Large intestine (tissue), 12 donors: ENCODE data around the gene BMF. TPM values are rescaled to one million over a fixed set of nuclear protein-coding genes. Genes with fewer than 3 reads are reported as not detected.
"Not testable (repeated sequence)": the region's sequence is repeated elsewhere in the genome, so short reads cannot be mapped to it uniquely, and the experiment has no call there.

ENCODE experiments used
- DNase-seq, 2 donors: peaks; one replicate each; pipeline versions ENCODE4 v3.0.0 to v3.0.0-alpha.2; 2013
- H3K27ac ChIP-seq: one replicate; pipeline ENCODE4 v1.5.1; 2013; ENCODE audit warnings: low read length
- H3K27me3 ChIP-seq: 2 replicates; pipeline ENCODE4 v1.6.1; 2013; ENCODE audit warnings: low read length; ENCODE audit not compliant: control insufficient read depth, insufficient read depth
- H3K36me3 ChIP-seq: 2 replicates; pipeline ENCODE4 v1.6.1; 2013; ENCODE audit warnings: low read length; ENCODE audit not compliant: control insufficient read depth, insufficient read depth
- H3K4me1 ChIP-seq: one replicate; pipeline ENCODE4 v1.6.1; 2013; ENCODE audit warnings: low read length; ENCODE audit not compliant: control insufficient read depth, insufficient read depth
- H3K4me3 ChIP-seq: one replicate; pipeline ENCODE4 v1.5.1; 2013; ENCODE audit warnings: low read length
- H3K9me3 ChIP-seq: one replicate; pipeline ENCODE4 v1.6.1; 2013; ENCODE audit warnings: mild to moderate bottlenecking, low read depth, low read length, moderate library complexity; ENCODE audit not compliant: control insufficient read depth
- WGBS: methylation state at CpG from one replicate; pipeline ENCODE4 v1.1.5; 2013; ENCODE audit warnings: low lambda C conversion rate; ENCODE audit not compliant: insufficient coverage; 5-methylcytosine and 5-hydroxymethylcytosine counted together
- long read RNA-seq, 11 donors: transcript quantifications; one replicate each; lab custom pipeline, GENCODE V29; 2026
- polyA plus RNA-seq: library from polyadenylated mRNA; unstranded; fragments of 120-200 nt; gene quantifications from one replicate; pipeline ENCODE4 v1.2.1, GENCODE V29; 2013

The BMF gene
- polyA plus RNA-seq = 9.2 TPM
- long read RNA-seq, donor 1 = 0 reads
- long read RNA-seq, donor 2, full-length matches to known transcripts = 3 of 3 reads
- long read RNA-seq, donor 2, partial matches to known transcripts = 0 of 3 reads
- long read RNA-seq, donor 2, other reads (novel, unspliced or antisense) = 0 of 3 reads
- long read RNA-seq, donor 3 = 0 reads
- long read RNA-seq, donor 4 = 0 reads
- long read RNA-seq, donor 5, full-length matches to known transcripts = 4 of 4 reads
- long read RNA-seq, donor 5, partial matches to known transcripts = 0 of 4 reads
- long read RNA-seq, donor 5, other reads (novel, unspliced or antisense) = 0 of 4 reads
- long read RNA-seq, donor 6 = 0 reads
- long read RNA-seq, donor 7, full-length matches to known transcripts = 1 of 6 reads
- long read RNA-seq, donor 7, partial matches to known transcripts = 5 of 6 reads
- long read RNA-seq, donor 7, other reads (novel, unspliced or antisense) = 0 of 6 reads
- long read RNA-seq, donor 8, full-length matches to known transcripts = 3 of 3 reads
- long read RNA-seq, donor 8, partial matches to known transcripts = 0 of 3 reads
- long read RNA-seq, donor 8, other reads (novel, unspliced or antisense) = 0 of 3 reads
- long read RNA-seq, donor 9, full-length matches to known transcripts = 1 of 1 reads
- long read RNA-seq, donor 9, partial matches to known transcripts = 0 of 1 reads
- long read RNA-seq, donor 9, other reads (novel, unspliced or antisense) = 0 of 1 reads
- long read RNA-seq, donor 10, full-length matches to known transcripts = 3 of 3 reads
- long read RNA-seq, donor 10, partial matches to known transcripts = 0 of 3 reads
- long read RNA-seq, donor 10, other reads (novel, unspliced or antisense) = 0 of 3 reads
- long read RNA-seq, donor 11, full-length matches to known transcripts = 1 of 1 reads
- long read RNA-seq, donor 11, partial matches to known transcripts = 0 of 1 reads
- long read RNA-seq, donor 11, other reads (novel, unspliced or antisense) = 0 of 1 reads

GRCh38 chr15:40108855-40109735, at the start of gene BMF:
Gene BMF, minus strand, starts transcription at chr15:40108879. Its CDS starts 2,793 bp downstream, at chr15:40106086.
- no peaks in the 10 kb centered on the region for H3K9me3 ChIP-seq
- H3K27me3 ChIP-seq = no peaks in the 10 kb centered on the region
- peaks cover 6% of the 10 kb centered on the region for H3K36me3 ChIP-seq
- H3K4me3 ChIP-seq = peak within 1 kb of the TSS; percentile 81
- DNase-seq = peak; percentile 98 to 99
- WGBS = no CpG with 5 or more reads among the region's 48 CpGs
- peak within 1 kb of the TSS; percentile 86 for H3K27ac ChIP-seq
- H3K4me1 ChIP-seq = peaks cover 39% of the 10 kb centered on the region

- H3K36me3 ChIP-seq = no peaks in the 10 kb centered on the region
- WGBS = 100% methylated on average over 2 of the region's 7 CpGs
- no peak overlapping the region for H3K27ac ChIP-seq
- H3K4me3 ChIP-seq = no peak overlapping the region
- no peaks in the 10 kb centered on the region for H3K27me3 ChIP-seq
- peak in 1 of 2 donors; percentile 27 for DNase-seq
- peaks cover 5% of the 10 kb centered on the region for H3K4me1 ChIP-seq
- no peaks in the 10 kb centered on the region for H3K9me3 ChIP-seq
Measured at GRCh38 chr15:40157778-40158447, 49.2 kb upstream of the BMF start.

- WGBS = 40% methylated on average over 3 of the region's 5 CpGs
- H3K27ac ChIP-seq = no peak overlapping the region
- H3K4me1 ChIP-seq = peaks cover 3% of the 10 kb centered on the region
- H3K9me3 ChIP-seq = no peaks in the 10 kb centered on the region
- H3K36me3 ChIP-seq = no peaks in the 10 kb centered on the region
- peak in 1 of 2 donors; percentile 38 for DNase-seq
- no peak overlapping the region for H3K4me3 ChIP-seq
- no peaks in the 10 kb centered on the region for H3K27me3 ChIP-seq
Measured at GRCh38 chr15:40155270-40155910, 46.7 kb upstream of the BMF start.

GRCh38 chr15:40154821-40155220, 46.1 kb upstream of the BMF start:
- not testable (repeated sequence) for H3K27me3 ChIP-seq, H3K4me3 ChIP-seq, H3K9me3 ChIP-seq, DNase-seq, H3K27ac ChIP-seq, H3K36me3 ChIP-seq, H3K4me1 ChIP-seq
- no CpG with 5 or more reads among the region's 1 CpG for WGBS

- DNase-seq = no peak
- Histone ChIP-seq H3K4me1 (no peaks in the 10 kb centered on the region), H3K9me3 (no peaks in the 10 kb centered on the region), H3K27me3 (no peaks in the 10 kb centered on the region), H3K4me3 (no peak overlapping the region), H3K36me3 (no peaks in the 10 kb centered on the region), H3K27ac (no peak overlapping the region)
- no CpG with 5 or more reads among the region's 4 CpGs for WGBS
Measured at GRCh38 chr15:40151991-40152390, 43.3 kb upstream of the BMF start.

GRCh38 chr15:40151499-40151898, 42.8 kb upstream of the BMF start:
- no peak overlapping the region for H3K27ac ChIP-seq
- no CpG with 5 or more reads among the region's 6 CpGs for WGBS
- DNase-seq = no peak

GRCh38 chr15:40150163-40150925, 41.7 kb upstream of the BMF start:
- H3K36me3 ChIP-seq = no peaks in the 10 kb centered on the region
- H3K9me3 ChIP-seq = no peaks in the 10 kb centered on the region
- H3K4me3 ChIP-seq = no peak overlapping the region
- 79% methylated on average over 2 of the region's 9 CpGs for WGBS
- H3K4me1 ChIP-seq = no peaks in the 10 kb centered on the region
- H3K27ac ChIP-seq = no peak overlapping the region
- H3K27me3 ChIP-seq = no peaks in the 10 kb centered on the region
- no peak for DNase-seq

More at GRCh38 chr15:40151499-40151898, 42.8 kb upstream of the BMF start:
- Histone ChIP-seq H3K4me3 (no peak overlapping the region), H3K27me3 (no peaks in the 10 kb centered on the region), H3K36me3 (no peaks in the 10 kb centered on the region), H3K9me3 (no peaks in the 10 kb centered on the region), H3K4me1 (no peaks in the 10 kb centered on the region)

- DNase-seq = no peak
- no peaks in the 10 kb centered on the region for H3K36me3 ChIP-seq
- no peak overlapping the region for H3K4me3 ChIP-seq
- no CpG with 5 or more reads among the region's 4 CpGs for WGBS
- no peaks in the 10 kb centered on the region for H3K4me1 ChIP-seq
- H3K9me3 ChIP-seq = no peaks in the 10 kb centered on the region
- H3K27ac ChIP-seq = no peak overlapping the region
- no peaks in the 10 kb centered on the region for H3K27me3 ChIP-seq
Measured at GRCh38 chr15:40149339-40149738, 40.7 kb upstream of the BMF start.

- Histone ChIP-seq H3K27ac (no peak overlapping the region), H3K4me3 (no peak overlapping the region), H3K27me3 (no peaks in the 10 kb centered on the region), H3K4me1 (peaks cover 10% of the 10 kb centered on the region), H3K36me3 (no peaks in the 10 kb centered on the region), H3K9me3 (no peaks in the 10 kb centered on the region)
- WGBS = no CpG with 5 or more reads among the region's 4 CpGs
- no peak for DNase-seq
Measured at GRCh38 chr15:40146037-40146436, 37.4 kb upstream of the BMF start.
